Mucosa of rectum (tissue), 2 donors: ENCODE data around the gene DEFB132.
A peak's percentile ranks its signal among the peaks of the same experiment; 100 is the strongest.

Experiments used
- H3K27ac ChIP-seq, 2 donors: one replicate each; pipeline ENCODE4 v1.7.0; 2013; ENCODE audit warnings: inconsistent platforms in 2 of 2, low read depth in 2 of 2, low read length in 2 of 2
- H3K27me3 ChIP-seq, 2 donors: one replicate each; pipeline ENCODE4 v1.7.0; 2013; ENCODE audit warnings: low read length in 2 of 2; ENCODE audit not compliant: control insufficient read depth in 2 of 2, insufficient read depth in 2 of 2
- H3K36me3 ChIP-seq, 2 donors: one replicate each; pipeline ENCODE4 v1.7.0; 2013; ENCODE audit warnings: low read length in 2 of 2; ENCODE audit not compliant: control insufficient read depth in 2 of 2, insufficient read depth in 2 of 2
- H3K4me1 ChIP-seq, 2 donors: one replicate each; pipeline ENCODE4 v1.7.0; 2013; ENCODE audit warnings: low read length in 2 of 2, mild to moderate bottlenecking in 1 of 2; ENCODE audit not compliant: control insufficient read depth in 2 of 2, insufficient read depth in 2 of 2
- H3K4me3 ChIP-seq, 2 donors: one replicate each; pipeline ENCODE4 v1.7.0; 2013; ENCODE audit warnings: low read length in 2 of 2
- H3K9ac ChIP-seq, 2 donors: one replicate each; pipeline ENCODE4 v1.7.0; 2013; ENCODE audit warnings: low read length in 2 of 2, low read depth in 1 of 2, mild to moderate bottlenecking in 1 of 2
- H3K9me3 ChIP-seq, 2 donors: one replicate each; pipeline ENCODE4 v1.7.0; 2013; ENCODE audit warnings: low read length in 2 of 2; ENCODE audit not compliant: control insufficient read depth in 2 of 2
- donor health status: healthy.
- donor health status: Normal muscosa, but diverticular disease.

DEFB132 gene

GRCh38 chr20:277496-277781, 19.9 kb downstream of the DEFB132 start:
- H3K4me3 ChIP-seq = no peak overlapping the region
- H3K9ac ChIP-seq = no peak overlapping the region
- no peak overlapping the region for H3K27ac ChIP-seq
- H3K4me1 ChIP-seq = no peaks in the 10 kb centered on the region
- H3K9me3 ChIP-seq = no peaks in the 10 kb centered on the region
- no peaks in the 10 kb centered on the region for H3K27me3 ChIP-seq
- H3K36me3 ChIP-seq = peaks cover 9 to 33% of the 10 kb centered on the region in 2 donors

- no peak overlapping the region for H3K4me3 ChIP-seq
- no peak overlapping the region for H3K27ac ChIP-seq
- no peaks in the 10 kb centered on the region for H3K27me3 ChIP-seq
- peaks cover 9 to 33% of the 10 kb centered on the region in 2 donors for H3K36me3 ChIP-seq
- H3K9ac ChIP-seq = no peak overlapping the region
- no peaks in the 10 kb centered on the region for H3K9me3 ChIP-seq
- no peaks in the 10 kb centered on the region for H3K4me1 ChIP-seq
Measured at GRCh38 chr20:278181-278580, 20.7 kb downstream of the DEFB132 start.

DNA sequence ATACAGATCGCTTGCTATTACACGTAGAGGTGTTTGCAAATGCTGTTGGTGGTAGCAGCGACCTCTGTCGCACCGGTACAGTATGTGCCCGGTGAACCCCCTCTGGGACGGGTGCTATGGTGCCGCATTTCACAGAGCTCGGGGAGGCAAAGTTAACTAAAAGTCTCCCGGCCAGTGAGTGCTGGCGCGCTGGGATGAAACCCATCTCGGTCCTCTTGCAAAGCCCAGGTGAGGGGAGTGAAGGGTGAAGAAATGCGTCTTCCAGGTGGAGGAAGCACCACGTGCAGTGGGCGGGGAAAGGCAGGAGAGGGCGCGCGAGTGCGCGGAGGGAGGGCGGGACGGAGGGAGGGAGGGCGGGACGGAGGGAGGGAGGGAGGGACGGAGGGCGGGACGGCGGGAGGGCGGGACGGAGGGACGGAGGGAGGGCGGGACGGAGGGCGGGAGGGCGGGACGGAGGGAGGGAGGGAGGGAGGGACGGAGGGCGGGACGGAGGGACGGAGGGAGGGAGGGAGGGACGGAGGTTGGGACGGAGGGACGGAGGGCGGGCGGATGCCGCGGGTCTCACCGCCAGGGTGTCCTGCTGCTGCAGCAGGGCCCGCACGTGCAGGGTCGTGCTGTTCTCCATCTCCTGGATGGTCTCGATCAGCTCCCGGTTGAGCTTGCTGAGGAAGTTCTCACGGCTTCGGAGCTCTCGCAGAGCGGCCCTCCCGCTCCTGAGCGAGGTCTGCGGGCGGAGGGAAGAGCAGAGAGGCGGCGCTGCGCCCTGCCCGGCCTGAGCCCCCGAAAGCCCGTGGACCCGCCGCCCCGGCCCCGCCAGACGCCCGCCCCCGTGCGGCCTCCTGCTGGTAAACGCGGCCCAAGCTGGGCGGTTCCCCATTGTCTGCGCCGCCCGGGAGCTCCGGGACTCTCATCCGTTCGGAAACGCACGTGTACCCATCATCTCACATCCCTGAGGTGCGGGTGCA, 21.4 kb downstream of the DEFB132 start:
- Histone ChIP-seq H3K27ac (no peak overlapping the region), H3K9me3 (no peaks in the 10 kb centered on the region), H3K4me1 (no peaks in the 10 kb centered on the region), H3K9ac (no peak overlapping the region), H3K4me3 (no peak overlapping the region), H3K27me3 (no peaks in the 10 kb centered on the region), H3K36me3 (peaks cover 9 to 33% of the 10 kb centered on the region in 2 donors)

GRCh38 chr20:284172-284571, 26.6 kb downstream of the DEFB132 start:
- Histone ChIP-seq H3K27me3 (no peaks in the 10 kb centered on the region), H3K9ac (no peak overlapping the region), H3K4me3 (no peak overlapping the region), H3K27ac (no peak overlapping the region), H3K36me3 (peaks cover 0 to 3% of the 10 kb centered on the region in 2 donors), H3K4me1 (no peaks in the 10 kb centered on the region), H3K9me3 (no peaks in the 10 kb centered on the region)

DNA sequence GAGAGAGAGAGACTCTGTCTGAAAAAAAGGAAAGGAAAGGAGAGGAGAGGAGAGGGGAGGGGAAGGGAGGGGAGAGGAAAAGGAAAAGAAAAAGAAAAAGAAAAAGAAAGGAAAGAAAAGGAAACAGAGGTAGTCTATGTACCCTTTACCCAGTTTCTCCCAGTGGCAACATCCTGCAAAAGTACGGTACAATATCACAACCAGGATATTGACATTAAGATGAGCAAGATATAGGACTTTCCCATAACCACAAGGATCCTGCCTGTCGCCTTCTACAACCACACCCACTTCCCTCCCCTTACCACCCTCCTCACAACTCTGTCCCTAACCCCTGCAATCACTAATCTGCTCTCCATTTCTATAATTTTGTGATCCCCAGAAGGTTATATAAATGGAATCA, 29.0 kb downstream of the DEFB132 start:
- no peak overlapping the region for H3K27ac ChIP-seq
- peaks cover 4 to 11% of the 10 kb centered on the region in 2 donors for H3K4me1 ChIP-seq
- H3K9me3 ChIP-seq = no peaks in the 10 kb centered on the region
- H3K27me3 ChIP-seq = no peaks in the 10 kb centered on the region
- H3K9ac ChIP-seq = no peak overlapping the region
- H3K4me3 ChIP-seq = no peak overlapping the region
- H3K36me3 ChIP-seq = no peaks in the 10 kb centered on the region

DNA sequence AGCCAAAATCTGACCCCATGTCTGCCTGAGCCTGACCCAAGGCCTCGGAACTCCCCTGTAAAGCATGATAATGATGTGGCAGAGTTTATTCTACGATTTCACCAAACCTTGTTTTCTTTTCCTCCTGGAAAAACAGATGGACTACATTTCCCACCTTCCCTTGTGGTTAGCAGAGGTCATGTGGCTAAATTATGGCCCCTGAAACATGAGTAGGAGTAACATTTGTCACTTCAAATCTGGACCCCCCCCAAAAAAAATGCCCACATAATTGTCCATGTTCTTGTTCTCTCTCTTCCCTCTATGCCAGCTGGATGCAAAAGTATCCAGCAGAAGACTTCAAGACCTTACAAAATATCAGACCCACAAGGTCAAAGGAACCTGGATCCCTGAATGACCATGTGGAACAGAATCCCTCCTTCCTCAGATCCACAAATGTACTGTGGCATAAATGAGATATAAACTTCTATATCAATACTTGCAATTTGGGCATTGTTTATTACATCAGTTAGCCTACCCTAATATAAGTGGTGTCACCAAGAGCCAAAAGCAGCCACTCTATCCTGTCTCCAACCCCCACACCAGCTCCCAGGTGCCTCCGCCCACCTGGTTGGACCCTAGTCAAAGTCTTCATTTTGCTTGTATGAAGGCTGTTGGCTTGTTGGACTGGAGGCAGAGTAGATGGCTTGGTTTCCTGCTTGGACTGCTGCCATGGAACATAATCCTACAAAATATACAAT, 31.6 kb downstream of the DEFB132 start:
- no peaks in the 10 kb centered on the region for H3K27me3 ChIP-seq
- H3K36me3 ChIP-seq = no peaks in the 10 kb centered on the region
- H3K27ac ChIP-seq = no peak overlapping the region
- peak overlapping the region in 1 of 2 donors; percentile 91 for H3K4me3 ChIP-seq
- peaks cover 4 to 11% of the 10 kb centered on the region in 2 donors for H3K4me1 ChIP-seq
- H3K9me3 ChIP-seq = no peaks in the 10 kb centered on the region
- no peak overlapping the region for H3K9ac ChIP-seq

GRCh38 chr20:289693-290083, 32.2 kb downstream of the DEFB132 start:
- Histone ChIP-seq H3K27me3 (no peaks in the 10 kb centered on the region), H3K9ac (peak overlapping the region; percentile 80 to 84), H3K36me3 (no peaks in the 10 kb centered on the region), H3K27ac (peak overlapping the region; percentile 72 to 77), H3K4me1 (peaks cover 4 to 11% of the 10 kb centered on the region in 2 donors), H3K4me3 (peak overlapping the region; percentile 74 to 91), H3K9me3 (no peaks in the 10 kb centered on the region)

GRCh38 chr20:290084-290831, 32.7 kb downstream of the DEFB132 start, which contains the start of gene C20orf96:
C20orf96 (minus strand) TSS chr20:290750; CDS start chr20:290610, 140 bp downstream.
- Histone ChIP-seq H3K27me3 (no peaks in the 10 kb centered on the region), H3K4me1 (peaks cover 4 to 11% of the 10 kb centered on the region in 2 donors), H3K27ac (peak within 1 kb of the TSS; percentile 72 to 77), H3K9ac (peak within 1 kb of the TSS; percentile 80 to 84), H3K36me3 (no peaks in the 10 kb centered on the region), H3K9me3 (no peaks in the 10 kb centered on the region), H3K4me3 (peak within 1 kb of the TSS; percentile 74 to 91)

- Histone ChIP-seq H3K27ac (no peak overlapping the region), H3K9me3 (no peaks in the 10 kb centered on the region), H3K27me3 (no peaks in the 10 kb centered on the region), H3K4me1 (peaks cover 11 to 15% of the 10 kb centered on the region in 2 donors), H3K36me3 (no peaks in the 10 kb centered on the region), H3K4me3 (no peak overlapping the region), H3K9ac (no peak overlapping the region)
Measured at GRCh38 chr20:294602-295001, 37.1 kb downstream of the DEFB132 start.
